Fibroblast of lung (primary cell): ENCODE measurements around the gene RASA4B.
"Not testable (repeated sequence)": the region's sequence is repeated elsewhere in the genome, so short reads cannot be mapped to it uniquely, and the experiment has no call there.

Source experiments
- EZH2 ChIP-seq: IDR thresholded peaks from 2 replicates; pipeline ENCODE4 v1.5.1; 2012; ENCODE audit warnings: low read length, control low read depth, mild to moderate bottlenecking; ENCODE audit errors: missing control alignments
- TF ChIP-seq, protein P1 (sequence below), 2 donors: IDR thresholded peaks in 1 of 2; conservative IDR thresholded peaks in 1 of 2; 1 replicate in 1 of 2; 2 replicates in 1 of 2; pipeline ENCODE4 v1.5.1; 2011 to 2012; ENCODE audit warnings: low read length in 2 of 2, control low read depth in 1 of 2, inconsistent platforms in 1 of 2, low read depth in 1 of 2, mild to moderate bottlenecking in 1 of 2

DNA sequence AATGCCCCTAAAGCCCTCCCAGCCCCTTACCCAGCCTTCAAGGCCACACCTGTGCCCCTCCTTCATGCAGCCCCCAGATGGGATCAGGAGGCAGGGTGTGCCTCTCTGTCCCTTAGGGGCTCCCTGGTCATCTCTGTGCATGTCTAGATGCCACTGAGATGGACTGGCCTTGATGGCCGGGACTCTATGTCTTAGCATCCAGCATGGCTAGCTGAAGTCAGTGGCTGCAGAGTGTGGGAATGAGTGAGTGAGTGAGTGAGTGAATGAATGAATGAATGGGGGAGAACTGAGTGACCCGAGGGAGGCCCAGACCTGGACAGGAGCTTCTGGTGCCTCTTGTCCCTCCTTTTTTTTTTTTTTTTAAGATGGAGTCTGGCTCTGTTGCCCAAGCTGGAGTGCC is 14.6 kb upstream of the RASA4B start:
- not testable (repeated sequence) for TF ChIP-seq EZH2
- TF ChIP-seq, protein P1, sequence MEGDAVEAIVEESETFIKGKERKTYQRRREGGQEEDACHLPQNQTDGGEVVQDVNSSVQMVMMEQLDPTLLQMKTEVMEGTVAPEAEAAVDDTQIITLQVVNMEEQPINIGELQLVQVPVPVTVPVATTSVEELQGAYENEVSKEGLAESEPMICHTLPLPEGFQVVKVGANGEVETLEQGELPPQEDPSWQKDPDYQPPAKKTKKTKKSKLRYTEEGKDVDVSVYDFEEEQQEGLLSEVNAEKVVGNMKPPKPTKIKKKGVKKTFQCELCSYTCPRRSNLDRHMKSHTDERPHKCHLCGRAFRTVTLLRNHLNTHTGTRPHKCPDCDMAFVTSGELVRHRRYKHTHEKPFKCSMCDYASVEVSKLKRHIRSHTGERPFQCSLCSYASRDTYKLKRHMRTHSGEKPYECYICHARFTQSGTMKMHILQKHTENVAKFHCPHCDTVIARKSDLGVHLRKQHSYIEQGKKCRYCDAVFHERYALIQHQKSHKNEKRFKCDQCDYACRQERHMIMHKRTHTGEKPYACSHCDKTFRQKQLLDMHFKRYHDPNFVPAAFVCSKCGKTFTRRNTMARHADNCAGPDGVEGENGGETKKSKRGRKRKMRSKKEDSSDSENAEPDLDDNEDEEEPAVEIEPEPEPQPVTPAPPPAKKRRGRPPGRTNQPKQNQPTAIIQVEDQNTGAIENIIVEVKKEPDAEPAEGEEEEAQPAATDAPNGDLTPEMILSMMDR (conservative IDR thresholded peaks at IDR 0.05 in 1 of 2, IDR thresholded peaks at IDR 0.05 in 1 of 2; ENCODE audit: low read depth in 1 of 2, low read length in 2 of 2), result not testable (repeated sequence)
